ENCODE measurements around the gene DYSF. TPM values are rescaled to one million over a fixed set of nuclear protein-coding genes. Genes with fewer than 3 reads are reported as not detected.

The DYSF gene
- total RNA-seq, 1 experiment from 2014 or later: 2.2 TPM

DNA sequence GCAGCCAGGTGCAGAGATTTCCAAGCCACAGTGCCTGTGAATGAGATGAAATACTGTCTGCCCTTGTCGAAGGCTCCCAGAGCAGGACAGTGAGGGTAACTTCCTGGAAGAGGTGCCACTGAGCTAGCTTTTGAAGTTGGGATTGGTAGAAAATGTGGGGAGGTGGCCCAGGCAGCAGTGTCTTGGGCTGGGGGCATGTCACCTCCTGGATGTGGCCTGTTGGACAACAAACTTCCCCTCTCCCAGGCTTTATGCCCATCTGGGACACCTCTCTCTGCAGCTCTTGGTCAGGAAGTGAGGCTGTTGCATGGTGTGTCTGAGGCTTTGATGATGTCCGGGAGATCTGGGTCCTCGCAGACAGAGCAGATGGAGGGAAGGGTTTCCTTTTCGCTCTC is 151.4 kb downstream of the DYSF start:
- no peak overlapping the region for H3K4me3 ChIP-seq (ENCODE audit: low read depth, low read length)
- Mint-ChIP-seq H3K27me3 (ENCODE audit: insufficient read depth, unreplicated experiment) (peaks cover 20% of the 10 kb centered on the region), H3K9me3 (ENCODE audit: unreplicated experiment) (no peaks in the 10 kb centered on the region), H3K4me3 (ENCODE audit: unreplicated experiment) (no peak overlapping the region), H3K36me3 (ENCODE audit: insufficient read depth, unreplicated experiment) (no peaks in the 10 kb centered on the region), H3K4me1 (ENCODE audit: low read depth, unreplicated experiment) (no peaks in the 10 kb centered on the region), H3K27ac (ENCODE audit: unreplicated experiment) (no peak overlapping the region)
- ChIA-PET CTCF (interaction anchor here (0.6 kb wide), 1 partner anchor 80 kb away, joined by 3 read pairs; no protein-coding TSS in a partner anchor), POLR2A (no interaction called here)
- intact Hi-C loops (cut with micrococcal nuclease; ENCODE audit: unreplicated experiment): loop anchor here (5.0 kb wide), 1 partner anchor 57 kb away; no protein-coding TSS in a partner anchor
- H3K36me3 ChIP-seq (ENCODE audit: control insufficient read depth, insufficient read depth, low read length): no peaks in the 10 kb centered on the region
- no peaks in the 10 kb centered on the region; the same call in 1 of the 2 replicates for H3K27me3 ChIP-seq (replicated peaks; ENCODE audit: control insufficient read depth, insufficient read depth, low read length)
- BruUV-seq (replicated peaks): no TSS peak
- peak in 1 of 2 experiments; percentile 14 for DNase-seq
- TF ChIP-seq, protein P1, sequence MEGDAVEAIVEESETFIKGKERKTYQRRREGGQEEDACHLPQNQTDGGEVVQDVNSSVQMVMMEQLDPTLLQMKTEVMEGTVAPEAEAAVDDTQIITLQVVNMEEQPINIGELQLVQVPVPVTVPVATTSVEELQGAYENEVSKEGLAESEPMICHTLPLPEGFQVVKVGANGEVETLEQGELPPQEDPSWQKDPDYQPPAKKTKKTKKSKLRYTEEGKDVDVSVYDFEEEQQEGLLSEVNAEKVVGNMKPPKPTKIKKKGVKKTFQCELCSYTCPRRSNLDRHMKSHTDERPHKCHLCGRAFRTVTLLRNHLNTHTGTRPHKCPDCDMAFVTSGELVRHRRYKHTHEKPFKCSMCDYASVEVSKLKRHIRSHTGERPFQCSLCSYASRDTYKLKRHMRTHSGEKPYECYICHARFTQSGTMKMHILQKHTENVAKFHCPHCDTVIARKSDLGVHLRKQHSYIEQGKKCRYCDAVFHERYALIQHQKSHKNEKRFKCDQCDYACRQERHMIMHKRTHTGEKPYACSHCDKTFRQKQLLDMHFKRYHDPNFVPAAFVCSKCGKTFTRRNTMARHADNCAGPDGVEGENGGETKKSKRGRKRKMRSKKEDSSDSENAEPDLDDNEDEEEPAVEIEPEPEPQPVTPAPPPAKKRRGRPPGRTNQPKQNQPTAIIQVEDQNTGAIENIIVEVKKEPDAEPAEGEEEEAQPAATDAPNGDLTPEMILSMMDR (IDR thresholded peaks at IDR 0.05; ENCODE audit: insufficient read depth in 1 of 2, low read depth in 1 of 2, low read length in 1 of 2, severe bottlenecking in 1 of 2, unreplicated experiment in 1 of 2): no peak
- H3K9me3 ChIP-seq: no peaks in the 10 kb centered on the region
- H3K4me1 ChIP-seq: no peaks in the 10 kb centered on the region

DNA sequence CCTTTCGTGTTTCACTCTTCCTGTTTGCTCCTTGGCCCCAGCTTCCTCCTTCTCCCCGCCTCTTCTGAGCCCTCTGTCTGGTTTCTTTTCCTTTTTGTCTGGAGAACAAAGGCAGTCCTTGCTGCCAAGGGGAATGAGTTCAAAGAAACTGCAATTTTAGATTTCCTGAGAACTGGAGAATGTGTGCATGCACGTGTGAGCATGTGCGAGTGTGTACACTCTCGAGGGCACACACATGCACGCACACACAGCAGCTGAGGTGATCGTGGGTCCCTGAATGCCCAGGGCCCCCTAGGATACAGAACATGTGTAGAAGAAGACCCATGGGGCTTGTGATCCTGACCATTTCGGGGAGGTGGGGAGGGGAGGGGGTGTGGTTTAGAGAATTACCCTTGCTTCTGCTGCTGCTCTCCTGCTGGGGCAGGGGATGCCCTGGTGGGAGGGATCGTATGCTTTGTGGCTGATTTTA is 151.8 kb downstream of the DYSF start:
- H3K36me3 Mint-ChIP-seq (ENCODE audit: insufficient read depth, unreplicated experiment): no peaks in the 10 kb centered on the region

DNA sequence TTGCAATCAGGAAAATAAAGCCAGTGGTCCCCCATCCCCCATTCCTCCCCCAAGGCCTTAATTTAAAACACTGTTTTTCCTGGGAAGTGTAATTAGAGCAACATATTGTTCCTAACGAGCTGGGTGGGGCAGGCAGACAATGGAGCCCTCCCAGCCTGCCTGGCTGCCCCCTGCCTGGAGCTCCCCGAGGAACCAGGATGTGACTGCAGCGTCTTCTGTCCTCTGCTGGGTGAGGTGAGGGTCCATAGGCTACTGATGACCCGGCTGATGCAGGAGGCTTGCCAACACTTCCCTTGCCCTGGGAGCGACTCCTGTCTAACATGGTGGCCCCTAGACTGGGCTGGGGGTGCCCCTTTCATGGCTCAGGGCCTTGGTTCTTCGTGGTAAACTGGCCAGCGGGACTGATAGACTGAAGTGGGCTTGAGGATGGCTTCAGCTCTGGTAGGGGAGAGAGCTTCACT is 152.4 kb downstream of the DYSF start:
- TF ChIP-seq, protein P1 (IDR thresholded peaks at IDR 0.05; ENCODE audit: insufficient read depth in 1 of 2, low read depth in 1 of 2, low read length in 1 of 2, severe bottlenecking in 1 of 2, unreplicated experiment in 1 of 2): no peak
- no peaks in the 10 kb centered on the region for H3K4me1 Mint-ChIP-seq (ENCODE audit: low read depth, unreplicated experiment)
- H3K4me3 Mint-ChIP-seq (ENCODE audit: unreplicated experiment): no peak overlapping the region
- no peaks in the 10 kb centered on the region for H3K4me1 ChIP-seq
- no peaks in the 10 kb centered on the region; the same call in 1 of the 2 replicates for H3K27me3 ChIP-seq (replicated peaks; ENCODE audit: control insufficient read depth, insufficient read depth, low read length)
- CTCF ChIA-PET: no interaction called here
- intact Hi-C loops (cut with micrococcal nuclease; ENCODE audit: unreplicated experiment): loop anchor here (5.0 kb wide), 1 partner anchor 59 kb away; no protein-coding TSS in a partner anchor
- H3K9me3 Mint-ChIP-seq (ENCODE audit: unreplicated experiment): no peaks in the 10 kb centered on the region
- POLR2A ChIA-PET: no interaction called here
- H3K36me3 ChIP-seq (ENCODE audit: control insufficient read depth, insufficient read depth, low read length): no peaks in the 10 kb centered on the region
- peak in 1 of 2 experiments; percentile 23 for DNase-seq
- no peaks in the 10 kb centered on the region for H3K9me3 ChIP-seq
- H3K27ac Mint-ChIP-seq (ENCODE audit: unreplicated experiment): no peak overlapping the region
- H3K4me3 ChIP-seq (ENCODE audit: low read depth, low read length): no peak overlapping the region
- H3K36me3 Mint-ChIP-seq (ENCODE audit: insufficient read depth, unreplicated experiment): no peaks in the 10 kb centered on the region
- H3K27me3 Mint-ChIP-seq (ENCODE audit: insufficient read depth, unreplicated experiment): peaks cover 18% of the 10 kb centered on the region
- BruUV-seq (replicated peaks): no TSS peak

More for the DNA sequence above, 151.8 kb downstream of the DYSF start:
- Histone ChIP-seq H3K4me3 (ENCODE audit: low read depth, low read length) (no peak overlapping the region), H3K27me3 (replicated peaks; ENCODE audit: control insufficient read depth, insufficient read depth, low read length) (no peaks in the 10 kb centered on the region; the same call in 1 of the 2 replicates), H3K36me3 (ENCODE audit: control insufficient read depth, insufficient read depth, low read length) (no peaks in the 10 kb centered on the region), H3K9me3 (no peaks in the 10 kb centered on the region), H3K4me1 (no peaks in the 10 kb centered on the region)
- ChIA-PET CTCF (interaction anchor here (0.6 kb wide), 1 partner anchor 80 kb away, joined by 3 read pairs; no protein-coding TSS in a partner anchor), POLR2A (no interaction called here)
- no TSS peak for BruUV-seq (replicated peaks)
- H3K27ac Mint-ChIP-seq (ENCODE audit: unreplicated experiment): no peak overlapping the region
- intact Hi-C loops (cut with micrococcal nuclease; ENCODE audit: unreplicated experiment): loop anchor here (5.0 kb wide), 1 partner anchor 58 kb away; no protein-coding TSS in a partner anchor
- no peaks in the 10 kb centered on the region for H3K4me1 Mint-ChIP-seq (ENCODE audit: low read depth, unreplicated experiment)
- no peaks in the 10 kb centered on the region for H3K9me3 Mint-ChIP-seq (ENCODE audit: unreplicated experiment)
- H3K27me3 Mint-ChIP-seq (ENCODE audit: insufficient read depth, unreplicated experiment): peaks cover 18% of the 10 kb centered on the region
- peak in 1 of 2 experiments; percentile 22 for DNase-seq
- TF ChIP-seq, protein P1 (IDR thresholded peaks at IDR 0.05; ENCODE audit: insufficient read depth in 1 of 2, low read depth in 1 of 2, low read length in 1 of 2, severe bottlenecking in 1 of 2, unreplicated experiment in 1 of 2): no peak
- H3K4me3 Mint-ChIP-seq (ENCODE audit: unreplicated experiment): no peak overlapping the region

Measured in Caco-2 (cell line).